ENCODE measurements around the gene NYAP2.

- TF ChIP-seq CTCF (IDR thresholded peaks at IDR 0.05) = no peak
- TF ChIP-seq EP300 (IDR thresholded peaks at IDR 0.05) = no peak
- no peak for TF ChIP-seq POLR2AphosphoS5 (IDR thresholded peaks at IDR 0.05)
- TF ChIP-seq POLR2A (IDR thresholded peaks at IDR 0.05) = no peak
Measured at GRCh38 chr2:225543626-225544025, 144.1 kb downstream of the NYAP2 start.
